ENCODE data around the gene CYS1.

The CYS1 gene

GRCh38 chr2:10046931-10047330 lies 33.3 kb downstream of the CYS1 start:
- TF ChIP-seq MAX (IDR thresholded peaks at IDR 0.05; ENCODE audit: low read depth, low read length), result no peak
- TF ChIP-seq POLR2A (IDR thresholded peaks at IDR 0.05; ENCODE audit: extremely low read depth, insufficient read length), result no peak
- no peak for TF ChIP-seq MYC (IDR thresholded peaks at IDR 0.05; ENCODE audit: low read depth, low read length)
- no peak for TF ChIP-seq CTCF (IDR thresholded peaks at IDR 0.05; ENCODE audit: low read depth, low read length)
- no peak for DNase-seq (ENCODE audit: low read depth)
- no peak overlapping the region for H3K4me3 ChIP-seq (ENCODE audit: low read depth, low read length)

- TF ChIP-seq CTCF (IDR thresholded peaks at IDR 0.05; ENCODE audit: low read depth, low read length) (no peak), POLR2A (IDR thresholded peaks at IDR 0.05; ENCODE audit: extremely low read depth, insufficient read length) (no peak), MYC (IDR thresholded peaks at IDR 0.05; ENCODE audit: low read depth, low read length) (no peak), MAX (IDR thresholded peaks at IDR 0.05; ENCODE audit: low read depth, low read length) (no peak)
- no peak for DNase-seq (ENCODE audit: low read depth)
- H3K4me3 ChIP-seq (ENCODE audit: low read depth, low read length), result no peak overlapping the region
Observed at GRCh38 chr2:10045561-10046355, 34.5 kb downstream of the CYS1 start.

- DNase-seq (ENCODE audit: low read depth), result peak; percentile 68
- H3K4me3 ChIP-seq (ENCODE audit: low read depth, low read length), result no peak overlapping the region
- no peak for TF ChIP-seq CTCF (IDR thresholded peaks at IDR 0.05; ENCODE audit: low read depth, low read length)
- TF ChIP-seq POLR2A (IDR thresholded peaks at IDR 0.05; ENCODE audit: extremely low read depth, insufficient read length), result no peak
- no peak for TF ChIP-seq MAX (IDR thresholded peaks at IDR 0.05; ENCODE audit: low read depth, low read length)
- TF ChIP-seq MYC (IDR thresholded peaks at IDR 0.05; ENCODE audit: low read depth, low read length), result no peak
Observed at GRCh38 chr2:10043906-10044601, 36.2 kb downstream of the CYS1 start.

- no peak within 1 kb of the TSS for H3K4me3 ChIP-seq (ENCODE audit: low read depth, low read length)
- TF ChIP-seq CTCF (IDR thresholded peaks at IDR 0.05; ENCODE audit: low read depth, low read length), result no peak
- no peak for TF ChIP-seq POLR2A (IDR thresholded peaks at IDR 0.05; ENCODE audit: extremely low read depth, insufficient read length)
- TF ChIP-seq MYC (IDR thresholded peaks at IDR 0.05; ENCODE audit: low read depth, low read length), result no peak
- peak; percentile 26 for DNase-seq (ENCODE audit: low read depth)
Observed at GRCh38 chr2:10043256-10043905, 36.8 kb downstream of the CYS1 start, which contains the start of gene KLF11. Gene KLF11, plus strand, starts transcription at chr2:10043550. Its CDS starts 167 bp downstream, at chr2:10043717.

- no peak for DNase-seq (ENCODE audit: low read depth)
- TF ChIP-seq MYC (IDR thresholded peaks at IDR 0.05; ENCODE audit: low read depth, low read length), result no peak
- no peak for TF ChIP-seq POLR2A (IDR thresholded peaks at IDR 0.05; ENCODE audit: extremely low read depth, insufficient read length)
- TF ChIP-seq CTCF (IDR thresholded peaks at IDR 0.05; ENCODE audit: low read depth, low read length), result no peak
- TF ChIP-seq MAX (IDR thresholded peaks at IDR 0.05; ENCODE audit: low read depth, low read length), result no peak
- H3K4me3 ChIP-seq (ENCODE audit: low read depth, low read length), result no peak overlapping the region
Observed at GRCh38 chr2:10042301-10043161, 37.7 kb downstream of the CYS1 start.

All from NB4 (cell line).